SU-DHL-6 (cell line): ENCODE results near the gene ADGRB3.

ENCODE experiments used
- H2AFZ ChIP-seq: fragments of 200-600 bp; sonication (generic); 2 replicates; pipeline ENCODE4 v1.6.1; 2014; ENCODE audit warnings: low read depth, mild to moderate bottlenecking, moderate library complexity, mixed read lengths, antibody characterized with exemption, low read length; ENCODE audit not compliant: severe bottlenecking
- H3F3A ChIP-seq: fragments of 200-600 bp; shearing (Covaris generic); 2 replicates; pipeline ENCODE4 v1.6.0; 2016; ENCODE audit warnings: antibody characterized with exemption, mild to moderate bottlenecking; ENCODE audit not compliant: insufficient read depth
- H3K27ac ChIP-seq: fragments of 200-600 bp; sonication (generic); 2 replicates; pipeline ENCODE4 v1.5.1; 2016; ENCODE audit warnings: low read depth, mild to moderate bottlenecking, low read length, moderate library complexity, mixed read lengths
- H3K27me3 ChIP-seq: fragments of 200-600 bp; sonication (generic), shearing (Covaris generic); 2 replicates; pipeline ENCODE4 v1.6.0; 2014; ENCODE audit warnings: mild to moderate bottlenecking, low read length
- H3K36me3 ChIP-seq: fragments of 200-600 bp; sonication (generic); 2 replicates; pipeline ENCODE4 v1.6.1; 2014; ENCODE audit warnings: mild to moderate bottlenecking, low read length, mixed read lengths
- H3K4me2 ChIP-seq: fragments of 300-600, 200-600 bp; shearing (Covaris generic), sonication (generic); 2 replicates; pipeline ENCODE4 v1.6.0; 2014; ENCODE audit warnings: low read length, low read depth, mild to moderate bottlenecking; ENCODE audit not compliant: poor library complexity, severe bottlenecking
- H3K4me3 ChIP-seq: fragments of 200-600 bp; sonication (generic); 2 replicates; pipeline ENCODE4 v1.5.1; 2014; ENCODE audit warnings: antibody characterized with exemption, low read length, mild to moderate bottlenecking, mixed read lengths; ENCODE audit not compliant: insufficient read depth, poor library complexity, severe bottlenecking
- H3K79me2 ChIP-seq: fragments of 200-600 bp; sonication (generic); 2 replicates; pipeline ENCODE4 v1.6.1; 2014; ENCODE audit warnings: mild to moderate bottlenecking, low read length, moderate library complexity; ENCODE audit not compliant: insufficient read depth
- H3K9ac ChIP-seq: fragments of 200-600 bp; sonication (generic); 2 replicates; pipeline ENCODE4 v1.7.0; 2014; ENCODE audit warnings: mild to moderate bottlenecking, low read length
- H3K9me2 ChIP-seq: fragments of 200-600 bp; sonication (generic); replicated peaks from 2 replicates; pipeline ENCODE4 v1.6.1; 2014; ENCODE audit warnings: low read length; ENCODE audit not compliant: insufficient read depth
- H3K9me3 ChIP-seq: fragments of 200-600 bp; sonication (generic); 2 replicates; pipeline ENCODE4 v1.6.1; 2014; ENCODE audit warnings: low read length, mixed read lengths; ENCODE audit not compliant: insufficient read depth
- H4K20me1 ChIP-seq: fragments of 200-600 bp; sonication (generic); 2 replicates; pipeline ENCODE4 v1.6.1; 2014; ENCODE audit warnings: low read depth, mild to moderate bottlenecking, antibody characterized with exemption, low read length, moderate library complexity, mixed read lengths
- EZH2phosphoT487 ChIP-seq: fragments of 200-600 bp; sonication (generic), shearing (Covaris generic); conservative IDR thresholded peaks from 2 replicates; pipeline ENCODE4 v1.6.1; 2018; ENCODE audit warnings: mild to moderate bottlenecking, antibody characterized with exemption, low read length, moderate library complexity, mixed read lengths
- TF ChIP-seq, protein P1 (sequence below): fragments of 200-600 bp; sonication (generic); IDR thresholded peaks from one replicate; pipeline ENCODE4 v1.5.1; 2017; ENCODE audit warnings: antibody characterized with exemption, mild to moderate bottlenecking, low read length, moderate library complexity; ENCODE audit not compliant: insufficient read depth, poor library complexity, severe bottlenecking

The ADGRB3 gene

DNA sequence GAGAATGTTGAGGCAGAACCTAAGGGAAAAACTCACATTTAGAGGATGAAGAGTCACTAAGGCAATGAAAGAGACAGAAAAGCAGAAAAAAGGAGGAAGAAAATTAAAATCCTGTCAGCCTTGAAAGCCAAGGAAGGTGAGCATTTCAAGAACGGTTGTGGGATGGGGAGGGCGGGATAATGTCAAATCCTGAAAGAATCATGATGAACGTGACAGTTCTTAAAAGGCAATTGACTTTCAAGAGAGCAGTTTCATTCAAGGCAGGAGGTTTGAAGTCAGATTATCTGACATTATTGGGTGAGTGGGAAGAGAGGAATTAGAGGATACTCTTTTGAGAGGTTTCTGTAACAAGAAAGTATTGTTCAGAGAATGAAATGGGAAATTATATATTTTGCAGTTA is 284.5 kb downstream of the ADGRB3 start:
- Histone ChIP-seq H4K20me1 (no peaks in the 10 kb centered on the region), H3K27me3 (no peaks in the 10 kb centered on the region), H3K9me2 (no peaks in the 10 kb centered on the region), H3K4me3 (no peak overlapping the region), H3F3A (no peaks in the 10 kb centered on the region), H3K27ac (no peak overlapping the region), H3K79me2 (no peaks in the 10 kb centered on the region), H3K36me3 (no peaks in the 10 kb centered on the region), H2AFZ (no peak overlapping the region), H3K9ac (no peak overlapping the region), H3K4me2 (no peak overlapping the region), H3K9me3 (no peaks in the 10 kb centered on the region)
- no peak for TF ChIP-seq EZH2phosphoT487
- TF ChIP-seq, protein P1, sequence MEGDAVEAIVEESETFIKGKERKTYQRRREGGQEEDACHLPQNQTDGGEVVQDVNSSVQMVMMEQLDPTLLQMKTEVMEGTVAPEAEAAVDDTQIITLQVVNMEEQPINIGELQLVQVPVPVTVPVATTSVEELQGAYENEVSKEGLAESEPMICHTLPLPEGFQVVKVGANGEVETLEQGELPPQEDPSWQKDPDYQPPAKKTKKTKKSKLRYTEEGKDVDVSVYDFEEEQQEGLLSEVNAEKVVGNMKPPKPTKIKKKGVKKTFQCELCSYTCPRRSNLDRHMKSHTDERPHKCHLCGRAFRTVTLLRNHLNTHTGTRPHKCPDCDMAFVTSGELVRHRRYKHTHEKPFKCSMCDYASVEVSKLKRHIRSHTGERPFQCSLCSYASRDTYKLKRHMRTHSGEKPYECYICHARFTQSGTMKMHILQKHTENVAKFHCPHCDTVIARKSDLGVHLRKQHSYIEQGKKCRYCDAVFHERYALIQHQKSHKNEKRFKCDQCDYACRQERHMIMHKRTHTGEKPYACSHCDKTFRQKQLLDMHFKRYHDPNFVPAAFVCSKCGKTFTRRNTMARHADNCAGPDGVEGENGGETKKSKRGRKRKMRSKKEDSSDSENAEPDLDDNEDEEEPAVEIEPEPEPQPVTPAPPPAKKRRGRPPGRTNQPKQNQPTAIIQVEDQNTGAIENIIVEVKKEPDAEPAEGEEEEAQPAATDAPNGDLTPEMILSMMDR = no peak

DNA sequence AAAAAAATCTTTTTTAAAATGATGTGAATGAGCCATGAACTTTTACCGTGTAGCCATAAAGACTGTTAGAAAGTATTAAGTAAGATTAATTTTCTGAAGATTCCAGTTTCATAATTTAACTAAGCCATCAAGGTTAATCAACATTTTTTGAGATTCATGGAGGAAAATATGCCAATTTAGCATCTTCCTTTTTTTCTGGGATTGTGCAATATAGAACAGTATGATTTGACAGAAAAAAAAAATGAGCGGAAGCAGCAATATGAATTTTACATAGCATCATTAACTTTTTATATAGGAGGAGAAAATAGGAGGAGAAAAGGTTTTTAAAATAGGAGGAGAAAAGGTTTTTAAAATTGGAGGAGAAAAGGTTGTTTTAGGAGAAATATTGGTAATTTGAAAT is 306.3 kb downstream of the ADGRB3 start:
- H3K9me2 ChIP-seq = no peaks in the 10 kb centered on the region
- no peak overlapping the region for H3K9ac ChIP-seq
- no peak overlapping the region for H3K4me2 ChIP-seq
- H3K36me3 ChIP-seq = no peaks in the 10 kb centered on the region
- no peak overlapping the region for H3K4me3 ChIP-seq
- H3K27me3 ChIP-seq = no peaks in the 10 kb centered on the region
- no peaks in the 10 kb centered on the region for H3K9me3 ChIP-seq
- H3K27ac ChIP-seq = no peak overlapping the region
- H4K20me1 ChIP-seq = no peaks in the 10 kb centered on the region
- H2AFZ ChIP-seq = no peak overlapping the region
- H3F3A ChIP-seq = no peaks in the 10 kb centered on the region
- H3K79me2 ChIP-seq = no peaks in the 10 kb centered on the region
- TF ChIP-seq EZH2phosphoT487 = no peak
- TF ChIP-seq, protein P1 = no peak

DNA sequence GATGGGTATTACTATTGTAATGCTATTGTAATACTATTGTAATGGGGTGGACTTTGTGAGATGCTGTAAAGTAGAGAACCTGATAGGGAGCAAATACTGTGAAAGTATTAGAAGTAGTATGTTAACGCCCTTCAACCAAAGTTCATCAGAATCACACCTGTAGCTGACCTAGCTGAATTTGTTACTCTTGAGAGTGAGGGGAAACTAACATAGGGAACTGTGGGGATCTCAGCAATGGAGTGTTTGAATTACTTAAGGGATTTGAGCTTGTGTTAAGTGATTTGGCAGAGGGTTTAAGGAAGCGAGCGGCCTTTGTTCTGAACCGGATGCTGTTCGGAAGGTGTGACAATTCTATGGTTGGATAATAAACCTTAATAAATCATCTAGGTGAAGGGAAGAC is 312.6 kb downstream of the ADGRB3 start:
- H3K36me3 ChIP-seq = no peaks in the 10 kb centered on the region
- H2AFZ ChIP-seq = no peak overlapping the region
- no peaks in the 10 kb centered on the region for H3K27me3 ChIP-seq
- H3F3A ChIP-seq = no peaks in the 10 kb centered on the region
- H3K27ac ChIP-seq = no peak overlapping the region
- H3K4me2 ChIP-seq = no peak overlapping the region
- no peaks in the 10 kb centered on the region for H3K79me2 ChIP-seq
- no peak overlapping the region for H3K9ac ChIP-seq
- TF ChIP-seq EZH2phosphoT487 = no peak
- TF ChIP-seq, protein P1 = no peak
- no peaks in the 10 kb centered on the region for H4K20me1 ChIP-seq
- no peaks in the 10 kb centered on the region for H3K9me3 ChIP-seq
- H3K4me3 ChIP-seq = no peak overlapping the region
- H3K9me2 ChIP-seq = no peaks in the 10 kb centered on the region

DNA sequence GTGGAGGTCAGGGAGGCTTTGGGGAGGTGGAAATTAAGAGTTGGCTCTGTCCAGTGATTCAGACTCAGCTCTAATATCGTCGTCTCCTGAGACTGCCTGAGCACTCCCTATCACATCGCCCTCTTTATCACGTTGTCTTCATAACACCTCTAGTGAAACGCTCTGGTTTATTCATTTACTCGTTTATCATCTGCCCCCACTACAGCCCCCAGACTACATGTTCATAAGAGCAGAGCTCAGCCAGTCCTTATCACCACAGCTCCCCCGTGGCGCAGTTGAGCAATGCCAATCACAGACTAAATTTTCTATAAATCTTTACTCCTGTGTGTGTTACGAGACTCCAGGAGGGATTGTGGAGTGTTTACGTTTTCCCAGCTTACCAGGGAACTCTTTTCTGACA is 316.2 kb downstream of the ADGRB3 start:
- no peaks in the 10 kb centered on the region for H3K27me3 ChIP-seq
- no peaks in the 10 kb centered on the region for H3K9me2 ChIP-seq
- no peaks in the 10 kb centered on the region for H3K9me3 ChIP-seq
- no peak overlapping the region for H3K4me3 ChIP-seq
- H3F3A ChIP-seq = no peaks in the 10 kb centered on the region
- H3K36me3 ChIP-seq = no peaks in the 10 kb centered on the region
- TF ChIP-seq, protein P1 = no peak
- no peak for TF ChIP-seq EZH2phosphoT487
- H3K27ac ChIP-seq = no peak overlapping the region
- no peak overlapping the region for H3K9ac ChIP-seq
- no peak overlapping the region for H3K4me2 ChIP-seq
- H4K20me1 ChIP-seq = no peaks in the 10 kb centered on the region
- H3K79me2 ChIP-seq = no peaks in the 10 kb centered on the region
- no peak overlapping the region for H2AFZ ChIP-seq
